Adipocyte (in vitro differentiated cells): ENCODE data around the gene FAM120C.

Experiments
- DNase-seq: peaks from one replicate; pipeline ENCODE4 v3.0.0-alpha.2; 2015; ENCODE audit warnings: low read depth
- H3K27me3 ChIP-seq: replicated peaks from 2 replicates; pipeline ENCODE4 v1.7.0; 2013; ENCODE audit warnings: mild to moderate bottlenecking, low read length, moderate library complexity; ENCODE audit not compliant: control insufficient read depth, insufficient read depth
- H3K36me3 ChIP-seq: 2 replicates; pipeline ENCODE4 v1.7.0; 2013; ENCODE audit warnings: low read length, mild to moderate bottlenecking, moderate library complexity; ENCODE audit not compliant: control insufficient read depth, insufficient read depth, severe bottlenecking
- H3K4me1 ChIP-seq: 2 replicates; pipeline ENCODE4 v1.7.0; 2013; ENCODE audit warnings: mild to moderate bottlenecking, low read length, moderate library complexity; ENCODE audit not compliant: control insufficient read depth, insufficient read depth
- H3K4me3 ChIP-seq: 2 replicates; pipeline ENCODE4 v1.7.0; 2013; ENCODE audit warnings: mild to moderate bottlenecking, low read length, moderate library complexity
- H3K9ac ChIP-seq: 2 replicates; pipeline ENCODE4 v1.7.0; 2013; ENCODE audit warnings: mild to moderate bottlenecking, low read length, moderate library complexity
- H3K9me3 ChIP-seq: 2 replicates; pipeline ENCODE4 v1.7.0; 2013; ENCODE audit warnings: mild to moderate bottlenecking, low read length, moderate library complexity; ENCODE audit not compliant: control insufficient read depth

FAM120C gene

DNA sequence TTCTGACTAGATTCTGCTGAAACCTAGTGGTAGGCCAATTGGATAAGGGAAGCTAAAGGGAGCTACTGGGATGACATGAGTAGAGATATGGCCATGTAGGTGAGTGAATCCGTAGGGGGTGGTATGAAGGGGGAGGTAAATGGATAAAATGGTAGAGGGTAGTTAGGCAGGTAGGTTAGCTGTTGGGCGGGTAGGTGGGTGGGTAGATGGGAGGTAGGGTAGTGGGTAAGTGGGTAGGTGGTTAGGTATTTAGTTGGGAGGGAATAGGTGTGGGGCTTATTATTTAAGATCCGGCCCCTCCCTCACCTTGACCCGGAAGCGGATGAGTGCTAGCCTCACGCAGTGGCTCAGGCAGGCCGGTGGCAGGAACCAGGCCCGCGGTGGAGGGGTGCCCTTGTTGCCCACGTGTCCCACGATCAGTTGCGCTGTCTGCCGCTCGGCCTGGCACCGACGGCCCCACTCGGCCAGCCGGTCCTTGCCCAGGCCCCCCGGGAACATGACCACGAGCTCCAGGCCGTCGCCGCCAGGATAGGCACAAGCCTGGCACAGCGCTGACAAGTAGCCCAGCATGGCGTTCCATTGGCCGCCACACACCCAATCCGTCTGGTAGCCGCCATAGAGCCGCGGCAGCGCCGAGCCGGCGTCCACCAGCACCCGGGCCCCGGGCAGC is 725 bp downstream of the FAM120C start:
- H3K9ac ChIP-seq: peak overlapping the region; percentile 89
- peak overlapping the region; percentile 88 for H3K4me3 ChIP-seq
- H3K9me3 ChIP-seq: no peaks in the 10 kb centered on the region
- peak; percentile 52 for DNase-seq
- no peaks in the 10 kb centered on the region for H3K36me3 ChIP-seq
- H3K4me1 ChIP-seq: peaks cover 32% of the 10 kb centered on the region
- H3K27me3 ChIP-seq: peaks cover 9% of the 10 kb centered on the region

DNA sequence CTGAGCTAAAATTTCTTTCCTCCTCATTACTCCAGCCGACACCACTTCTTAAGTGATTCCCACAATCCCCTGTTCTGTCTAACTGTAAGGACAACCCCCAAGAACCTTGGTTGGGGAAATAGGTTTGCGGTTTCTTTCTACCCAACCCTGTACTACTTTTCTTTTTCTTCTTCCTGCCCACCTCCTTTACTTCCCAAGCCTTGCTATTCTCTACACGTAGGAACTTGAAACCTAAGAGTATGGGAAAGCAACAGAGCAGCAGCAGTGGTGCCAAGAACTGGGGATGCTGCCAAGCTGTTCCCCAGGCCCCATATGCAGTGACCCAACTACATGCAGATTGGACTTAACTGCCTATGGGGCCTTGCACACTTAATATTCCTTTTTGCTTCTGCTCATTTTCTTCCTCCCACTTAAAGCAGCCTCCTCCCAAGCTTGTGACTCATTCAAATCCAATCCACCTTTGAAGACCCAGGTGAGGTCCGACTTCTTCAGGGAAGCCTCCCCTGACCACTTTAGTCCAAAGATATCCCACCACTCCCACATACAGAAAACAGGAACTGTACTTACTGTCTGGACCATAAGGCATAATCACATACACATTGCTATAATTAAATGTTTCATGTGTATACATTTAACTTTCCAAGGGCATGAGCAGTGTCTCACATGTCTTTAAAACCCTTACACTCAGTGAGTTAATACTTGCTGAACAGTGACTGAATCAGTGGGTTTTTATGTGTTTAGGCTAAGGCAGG is 1.7 kb downstream of the FAM120C start:
- Histone ChIP-seq H3K9ac (peak overlapping the region; percentile 89), H3K4me3 (peak overlapping the region; percentile 88), H3K4me1 (peaks cover 34% of the 10 kb centered on the region), H3K27me3 (peaks cover 13% of the 10 kb centered on the region), H3K36me3 (no peaks in the 10 kb centered on the region), H3K9me3 (no peaks in the 10 kb centered on the region)
- DNase-seq: peak; percentile 51

DNA sequence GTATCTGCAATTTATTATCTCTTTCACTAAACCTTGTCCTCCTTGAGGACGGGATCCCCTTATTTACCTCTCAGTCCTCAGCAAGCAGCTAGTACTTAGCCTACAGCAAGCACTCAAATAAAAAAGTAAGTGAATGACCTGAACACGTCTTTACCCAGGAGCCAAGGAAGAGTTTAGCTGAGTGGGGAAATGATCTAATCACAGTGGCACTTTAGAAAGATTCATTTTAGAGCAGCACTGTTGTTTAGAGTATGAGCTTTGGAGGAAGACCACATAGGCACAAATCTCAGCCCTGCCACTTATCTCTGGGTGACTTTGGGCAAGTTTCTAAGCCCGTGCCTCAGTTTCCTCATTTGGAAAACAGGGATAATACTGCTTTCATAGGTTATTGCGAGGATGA is 2.7 kb downstream of the FAM120C start:
- Histone ChIP-seq H3K9ac (peak overlapping the region; percentile 89), H3K36me3 (no peaks in the 10 kb centered on the region), H3K27me3 (peaks cover 13% of the 10 kb centered on the region), H3K4me3 (peak overlapping the region; percentile 88), H3K4me1 (peaks cover 34% of the 10 kb centered on the region), H3K9me3 (no peaks in the 10 kb centered on the region)
- peak; percentile 38 for DNase-seq

DNA sequence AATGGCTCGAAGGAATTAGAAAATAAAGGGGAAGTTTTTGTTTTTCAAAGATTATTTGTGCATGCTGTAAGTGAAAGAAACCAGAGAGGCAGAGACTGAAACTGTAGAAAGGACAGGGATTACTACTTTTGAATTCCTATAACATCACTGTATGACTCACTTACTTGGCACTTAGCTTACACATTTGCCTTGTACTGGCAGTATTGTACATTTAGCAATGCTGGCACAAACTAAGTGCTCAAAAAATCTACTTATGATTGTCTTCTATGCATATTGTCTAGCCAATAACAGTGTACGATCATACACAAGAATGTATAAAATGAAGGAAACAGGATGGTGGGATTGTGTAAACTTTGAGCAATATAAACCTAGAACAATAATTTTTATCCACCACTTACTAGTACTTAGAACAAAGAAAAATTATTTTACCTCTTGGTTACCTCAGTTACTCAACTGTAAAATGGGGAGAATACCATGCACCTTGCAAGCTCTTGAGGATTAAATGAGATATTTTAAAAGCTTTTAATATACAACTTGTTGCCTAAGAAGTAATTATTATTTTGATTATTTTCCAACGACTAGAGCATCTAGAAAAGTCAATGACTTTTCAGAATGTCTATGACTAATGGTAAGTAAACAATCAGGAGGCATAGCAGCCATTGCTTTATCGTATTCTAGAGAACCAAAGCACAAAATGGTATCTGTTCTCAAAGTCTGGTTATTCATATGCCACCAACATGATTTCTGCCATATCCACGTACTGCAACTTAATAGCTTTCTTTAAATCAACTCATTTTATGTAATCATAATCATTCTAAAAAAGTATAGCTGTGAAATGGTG is 4.7 kb downstream of the FAM120C start:
- DNase-seq: peak; percentile 83
- no peaks in the 10 kb centered on the region for H3K9me3 ChIP-seq
- H3K27me3 ChIP-seq: peaks cover 13% of the 10 kb centered on the region
- peaks cover 39% of the 10 kb centered on the region for H3K4me1 ChIP-seq
- no peaks in the 10 kb centered on the region for H3K36me3 ChIP-seq
- peak overlapping the region; percentile 63 for H3K4me3 ChIP-seq
- peak overlapping the region; percentile 33 for H3K9ac ChIP-seq

DNA sequence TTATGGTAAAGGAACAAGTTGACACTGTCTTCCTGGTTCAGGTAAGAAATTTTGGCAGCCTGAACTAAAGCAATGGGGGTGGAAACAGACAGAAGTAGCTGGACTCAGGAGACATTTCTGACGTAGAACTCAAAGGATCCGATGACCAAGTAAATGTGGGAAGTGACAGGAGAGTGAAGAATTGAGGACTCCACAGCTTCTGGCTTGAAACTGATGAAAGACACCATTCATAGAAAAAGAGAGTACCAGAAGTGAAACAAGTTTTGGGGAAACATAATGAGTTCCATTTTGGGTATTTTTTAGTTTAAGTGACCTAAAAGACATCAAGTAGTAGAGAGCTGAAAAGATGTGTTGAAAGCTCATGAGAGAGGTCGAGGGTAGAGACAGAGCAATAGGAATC is 5.7 kb downstream of the FAM120C start:
- Histone ChIP-seq H3K9me3 (no peaks in the 10 kb centered on the region), H3K9ac (no peak overlapping the region), H3K27me3 (peaks cover 13% of the 10 kb centered on the region), H3K4me3 (no peak overlapping the region), H3K36me3 (no peaks in the 10 kb centered on the region), H3K4me1 (peaks cover 44% of the 10 kb centered on the region)
- DNase-seq: no peak

DNA sequence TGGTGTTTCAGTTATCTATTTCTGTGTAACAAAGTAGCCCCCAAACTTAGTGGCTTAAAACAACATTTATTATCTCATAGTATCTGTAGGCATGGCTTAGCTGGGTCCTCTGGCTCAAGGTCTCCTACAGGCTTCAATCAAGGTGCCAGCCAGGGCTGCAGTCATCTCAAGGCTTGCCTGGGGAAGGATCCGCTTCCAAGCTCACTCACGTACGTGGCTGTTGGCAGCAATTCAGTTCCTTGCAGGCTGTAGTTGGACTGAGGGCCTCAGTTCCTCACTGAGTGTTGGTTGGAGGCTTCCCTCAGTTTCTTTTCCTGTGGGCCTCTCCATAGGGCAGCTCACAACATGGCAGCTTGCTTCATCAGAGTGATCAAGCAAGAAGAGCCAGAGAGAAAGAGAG is 9.3 kb downstream of the FAM120C start:
- Histone ChIP-seq H3K4me3 (no peak overlapping the region), H3K36me3 (no peaks in the 10 kb centered on the region), H3K9me3 (no peaks in the 10 kb centered on the region), H3K4me1 (peaks cover 40% of the 10 kb centered on the region), H3K9ac (no peak overlapping the region), H3K27me3 (peaks cover 4% of the 10 kb centered on the region)
- no peak for DNase-seq

DNA sequence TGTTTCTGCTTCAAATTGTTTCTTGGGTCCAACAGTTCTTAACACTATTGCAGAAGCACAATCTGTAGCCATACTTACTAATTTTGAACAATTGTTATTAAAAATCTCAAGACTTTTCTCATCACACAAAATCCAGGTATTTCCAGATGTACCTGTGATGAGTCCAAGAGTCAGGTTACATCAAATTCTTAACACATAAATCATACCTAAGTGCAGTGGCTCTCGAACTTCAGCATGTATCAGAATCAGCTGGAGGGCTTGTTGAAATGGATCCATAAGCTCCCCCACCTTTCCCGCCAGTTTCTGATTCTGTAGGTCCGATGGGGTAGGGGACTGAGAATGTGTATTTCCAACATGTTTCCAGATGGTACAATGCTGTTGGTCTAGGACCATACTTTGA is 10.6 kb downstream of the FAM120C start:
- DNase-seq: no peak
- H3K36me3 ChIP-seq: no peaks in the 10 kb centered on the region
- H3K27me3 ChIP-seq: peaks cover 4% of the 10 kb centered on the region
- peak overlapping the region; percentile 24 for H3K4me3 ChIP-seq
- peaks cover 28% of the 10 kb centered on the region for H3K4me1 ChIP-seq
- H3K9ac ChIP-seq: no peak overlapping the region
- H3K9me3 ChIP-seq: no peaks in the 10 kb centered on the region

DNA sequence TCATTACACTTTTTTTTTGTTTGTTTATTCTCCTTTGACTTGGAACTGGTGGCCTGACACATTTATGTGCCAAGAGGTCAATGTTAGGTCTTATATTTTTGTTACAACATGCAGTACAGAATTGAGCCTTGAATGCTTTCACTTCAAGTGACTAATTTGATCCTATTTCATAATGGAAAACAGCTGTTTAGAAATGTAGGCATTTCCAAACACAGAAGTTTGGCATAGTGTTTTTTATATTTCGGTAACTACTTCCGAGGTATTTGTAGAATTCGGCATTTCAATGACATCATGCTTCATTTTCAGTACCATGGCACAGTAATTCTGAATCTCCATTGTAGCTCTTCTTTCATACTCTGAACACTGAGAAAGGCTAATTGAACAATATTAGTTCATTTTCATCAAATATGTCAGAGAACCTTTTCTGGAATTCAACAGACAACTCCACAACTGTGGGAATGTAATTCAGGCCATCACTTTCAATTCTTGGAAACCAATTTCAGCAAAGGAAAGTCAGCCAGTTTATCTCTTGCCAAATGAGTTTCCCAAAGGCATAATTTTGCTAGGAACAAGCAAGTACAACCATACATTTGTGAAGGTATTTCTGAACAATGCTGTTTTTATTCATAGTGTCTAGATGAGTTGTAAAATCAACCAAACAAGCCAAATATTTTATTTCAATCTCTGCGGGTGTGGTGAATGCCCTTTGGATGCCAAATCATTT is 11.4 kb downstream of the FAM120C start:
- Histone ChIP-seq H3K27me3 (no peaks in the 10 kb centered on the region), H3K4me3 (peak overlapping the region; percentile 24), H3K36me3 (no peaks in the 10 kb centered on the region), H3K9ac (no peak overlapping the region), H3K9me3 (no peaks in the 10 kb centered on the region), H3K4me1 (peaks cover 32% of the 10 kb centered on the region)
- DNase-seq: peak; percentile 80

DNA sequence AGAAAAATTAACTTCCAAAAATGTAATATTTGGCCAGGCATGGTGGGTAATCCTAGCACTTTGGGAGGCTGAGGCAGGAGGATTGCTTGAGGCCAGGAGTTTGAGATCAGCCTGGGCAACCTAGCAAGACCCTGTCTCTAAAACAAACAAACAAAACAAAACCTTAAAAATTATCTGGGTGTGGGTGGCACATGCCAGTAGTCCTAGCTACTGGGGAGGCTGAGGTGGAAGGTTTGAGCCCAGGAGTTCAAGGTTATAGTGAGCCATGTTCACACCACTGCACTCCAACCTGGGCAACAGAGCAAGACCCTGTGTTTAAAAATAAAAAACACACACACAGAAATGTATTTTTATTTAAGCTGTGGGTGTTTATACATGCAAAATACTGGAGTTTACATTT is 12.0 kb downstream of the FAM120C start:
- Histone ChIP-seq H3K9me3 (no peaks in the 10 kb centered on the region), H3K36me3 (no peaks in the 10 kb centered on the region), H3K4me3 (peak overlapping the region; percentile 13), H3K4me1 (peaks cover 38% of the 10 kb centered on the region), H3K9ac (no peak overlapping the region), H3K27me3 (no peaks in the 10 kb centered on the region)
- no peak for DNase-seq

DNA sequence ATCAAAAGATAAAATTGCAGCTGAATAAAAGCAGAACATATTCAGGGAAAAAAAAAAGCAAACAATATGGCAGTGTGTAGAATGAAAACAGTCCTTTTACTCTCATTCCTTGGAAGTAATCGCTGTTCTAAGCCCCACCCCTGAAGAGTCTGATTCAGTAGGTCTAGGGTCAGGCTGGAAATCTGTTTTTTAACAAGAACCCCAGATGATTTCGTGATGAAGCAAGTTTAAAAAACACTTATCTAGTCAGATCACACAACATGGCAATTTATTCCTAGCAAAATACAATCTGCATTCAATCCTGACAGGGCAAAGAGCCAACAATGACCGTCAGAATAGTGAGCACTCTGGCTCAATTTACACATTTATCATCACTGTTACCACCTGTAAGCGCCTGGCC is 16.1 kb downstream of the FAM120C start:
- peak overlapping the region; percentile 55 for H3K9ac ChIP-seq
- no peaks in the 10 kb centered on the region for H3K27me3 ChIP-seq
- no peaks in the 10 kb centered on the region for H3K36me3 ChIP-seq
- H3K4me3 ChIP-seq: peak overlapping the region; percentile 18
- H3K4me1 ChIP-seq: peaks cover 25% of the 10 kb centered on the region
- DNase-seq: peak; percentile 30
- H3K9me3 ChIP-seq: peaks cover 4% of the 10 kb centered on the region
